GM12878 (cell line): ENCODE data around the gene CTSA. TPM values are rescaled to one million over a fixed set of nuclear protein-coding genes. Genes with fewer than 3 reads are reported as not detected.

Experiments
- ATAC-seq: fragments of 200-7000 bp; cut with Tn5 transposase; 3 replicates; pipeline ENCODE4 v1.9.1; 2020; ENCODE audit warnings: mild to moderate bottlenecking, moderate library complexity
- BruUV-seq: library from RNA; stranded (reverse); fragments of 400-500 nt; replicated peaks from 2 replicates; lab custom pipeline; 2021; lab: Mats Ljungman, UMichigan
- CTCF ChIA-PET: fragments of 300-600 bp; sonication (Branson Sonifier 250); formaldehyde crosslinking; extraction: SDS; loops from one replicate; lab custom pipeline; 2021; ENCODE audit warnings: inconsistent platforms; lab: Yijun Ruan, JAX
- POLR2A ChIA-PET: fragments of 350-600 bp; formaldehyde crosslinking; extraction: SDS; loops from one replicate; lab custom pipeline; 2021; ENCODE audit warnings: inconsistent platforms; lab: Charles Lee
- RAD21 ChIA-PET: fragments of 300-600 bp; sonication (Branson Sonifier 250); formaldehyde crosslinking; loops from one replicate; lab custom pipeline; 2023; ENCODE audit warnings: antibody characterized with exemption; ENCODE audit not compliant: unreplicated experiment; lab: Charles Lee
- SMC1A ChIA-PET: fragments of 300-600 bp; sonication (Branson Sonifier 250); formaldehyde crosslinking; loops from one replicate; lab custom pipeline; 2023; ENCODE audit not compliant: unreplicated experiment, uncharacterized antibody; lab: Charles Lee
- DNase-seq: peaks from one replicate; pipeline ENCODE4 v3.0.0-alpha.2; 2011; ENCODE audit warnings: low read depth, low spot score
- FAIRE-seq: peaks from 3 replicates; lab custom pipeline; 2011; peaks lifted over from hg19 to GRCh38; lab: Jason Lieb, UNC
- H2AFZ ChIP-seq: 2 replicates; pipeline ENCODE4 v1.6.0; 2011; ENCODE audit warnings: low read depth, low read length, control low read depth; ENCODE audit not compliant: control insufficient read depth
- H3K27ac ChIP-seq: 2 replicates; pipeline ENCODE4 v1.5.1; 2011; ENCODE audit warnings: control low read depth; ENCODE audit not compliant: control insufficient read depth, insufficient read depth
- H3K27me3 ChIP-seq, 2 experiments: replicated peaks in 1 of 2; 2 replicates each; pipeline versions ENCODE4 v1.6.0 to v1.6.1; 2011; ENCODE audit warnings: low read length in 1 of 2; ENCODE audit not compliant: control insufficient read depth in 2 of 2, insufficient read depth in 2 of 2
- H3K36me3 ChIP-seq, 2 experiments: 2 replicates each; pipeline ENCODE4 v1.5.1; 2011; ENCODE audit warnings: low read length in 1 of 2; ENCODE audit not compliant: control insufficient read depth in 2 of 2, insufficient read depth in 2 of 2
- H3K4me1 ChIP-seq: 2 replicates; pipeline ENCODE4 v1.6.1; 2011; ENCODE audit warnings: mild to moderate bottlenecking, low read length, moderate library complexity, mixed read lengths; ENCODE audit not compliant: control insufficient read depth, insufficient read depth
- H3K4me2 ChIP-seq: 2 replicates; pipeline ENCODE4 v1.6.0; 2011; ENCODE audit warnings: control low read depth; ENCODE audit not compliant: control insufficient read depth, insufficient read depth
- H3K4me3 ChIP-seq: fragments of 200-600 bp; sonication (generic); 2 replicates; pipeline ENCODE4 v1.5.1; 2016
- H3K79me2 ChIP-seq: 2 replicates; pipeline ENCODE4 v1.6.0; 2011; ENCODE audit warnings: low read length; ENCODE audit not compliant: control insufficient read depth, insufficient read depth
- H3K9ac ChIP-seq: 2 replicates; pipeline ENCODE4 v1.8.0; 2011; ENCODE audit warnings: low read length, control low read depth, mixed read lengths; ENCODE audit not compliant: control insufficient read depth, insufficient read depth
- H3K9me3 ChIP-seq: replicated peaks from 3 replicates; pipeline ENCODE4 v1.5.1; 2011; ENCODE audit warnings: mild to moderate bottlenecking, low read length; ENCODE audit not compliant: control insufficient read depth, insufficient read depth
- H4K20me1 ChIP-seq: 2 replicates; pipeline ENCODE4 v1.6.0; 2011; ENCODE audit not compliant: control insufficient read depth, insufficient read depth
- ATF3 ChIP-seq: IDR thresholded peaks from 2 replicates; pipeline ENCODE4 v1.6.1; 2011; ENCODE audit warnings: low read depth, mild to moderate bottlenecking, low read length, moderate library complexity, borderline replicate concordance; ENCODE audit errors: extremely low read depth
- BCL11A ChIP-seq: IDR thresholded peaks from 2 replicates; pipeline ENCODE4 v1.6.1; 2011; ENCODE audit warnings: low read depth, low read length
- CBFB ChIP-seq: IDR thresholded peaks from 2 replicates; pipeline ENCODE4 v1.6.1; 2016; ENCODE audit warnings: antibody characterized with exemption, low read depth
- E4F1 ChIP-seq: fragments of 450-650 bp; IDR thresholded peaks from 2 replicates; pipeline ENCODE4 v1.6.1; 2018; ENCODE audit warnings: borderline replicate concordance, mild to moderate bottlenecking; ENCODE audit not compliant: partially characterized antibody
- IRF4 ChIP-seq: IDR thresholded peaks from 2 replicates; pipeline ENCODE4 v1.6.1; 2011; ENCODE audit warnings: low read depth, low read length
- KAT2A ChIP-seq: conservative IDR thresholded peaks from 2 replicates; pipeline ENCODE4 v1.6.1; 2011; ENCODE audit warnings: low read depth, low read length; ENCODE audit not compliant: control insufficient read depth
- MEF2A ChIP-seq: IDR thresholded peaks from 2 replicates; pipeline ENCODE4 v1.6.1; 2011; ENCODE audit warnings: low read depth, mild to moderate bottlenecking, low read length, moderate library complexity; ENCODE audit not compliant: insufficient read depth
- NFYB ChIP-seq: IDR thresholded peaks from 2 replicates; pipeline ENCODE4 v1.6.1; 2011; ENCODE audit warnings: low read depth, mild to moderate bottlenecking, low read length, improper control_type of control experiment, moderate library complexity; ENCODE audit not compliant: insufficient read depth
- POLR2A ChIP-seq: IDR thresholded peaks from 2 replicates; pipeline ENCODE4 v1.6.1; 2011; ENCODE audit warnings: low read depth, mild to moderate bottlenecking, low read length
- RAD51 ChIP-seq: fragments of 450-650 bp; IDR thresholded peaks from 2 replicates; pipeline ENCODE4 v1.6.1; 2016; ENCODE audit warnings: moderate library complexity, mild to moderate bottlenecking, inconsistent platforms
- USF1 ChIP-seq: IDR thresholded peaks from 2 replicates; pipeline ENCODE4 v1.6.1; 2011; ENCODE audit warnings: borderline replicate concordance, low read depth, mild to moderate bottlenecking, moderate library complexity, mixed read lengths, low read length; ENCODE audit not compliant: insufficient read depth; ENCODE audit errors: extremely low read length
- ZBED1 ChIP-seq: IDR thresholded peaks from 2 replicates; pipeline ENCODE4 v1.6.1; 2016; ENCODE audit warnings: borderline replicate concordance
- ZSCAN29 ChIP-seq: fragments of 450-650 bp; IDR thresholded peaks from 2 replicates; pipeline ENCODE4 v1.6.1; 2017; ENCODE audit warnings: mild to moderate bottlenecking, moderate library complexity
- WGBS: methylation state at CpG from one replicate; pipeline ENCODE4 v1.1.6; 2016; ENCODE audit warnings: low lambda C conversion rate; ENCODE audit not compliant: insufficient replicate concordance, insufficient coverage; ENCODE audit errors: missing lambda C conversion rate; 5-methylcytosine and 5-hydroxymethylcytosine counted together
- in situ Hi-C: fragments of 300-500 bp; cut with MboI; formaldehyde crosslinking; loops from 9 replicates; pipeline ENCODE4 v1.14.3; 2018; ENCODE audit warnings: mixed read lengths
- intact Hi-C: fragments of 100-400 bp; cut with micrococcal nuclease; formaldehyde crosslinking; loops from one replicate; pipeline ENCODE4 v1.14.2; 2022; ENCODE audit not compliant: unreplicated experiment
- polyA plus RNA-seq, 11 experiments: library from polyadenylated mRNA; depleted of rRNA in 4 of 11; unstranded in 6 of 11; stranded (reverse) in 5 of 11; fragments of >200 nt; fragmentation: Nextera tagmentation in 4 of 11; fragmentation: Illumina TruSeq in 1 of 11; extraction: Ambion mirVana in 4 of 11; extraction: Trizol in 1 of 11; gene quantifications; 1 replicate in 1 of 11; 2 replicates in 10 of 11; pipeline versions ENCODE4 v1.2.1 to v1.2.3, GENCODE V29; 2011 to 2016; ENCODE audit warnings: inconsistent platforms in 2 of 11, missing spikeins in 2 of 11, low read depth in 1 of 11
- total RNA-seq, 4 experiments: library from RNA; depleted of rRNA in 3 of 4; stranded (reverse); fragments of >200 nt in 3 of 4; fragmentation: Illumina TruSeq in 1 of 4; extraction: Trizol in 1 of 4; gene quantifications; 2 replicates each; pipeline versions ENCODE4 v1.2.1 to v1.2.3, GENCODE V29; 2013 to 2021

Gene CTSA
- total and polyA plus RNA-seq, 10 of the 15 experiments (the other 5 are each of a cell fraction or from before 2014, with no cell fraction given) = 7.1 to 67.0 (median 36.2) TPM

- no peaks in the 10 kb centered on the region for H3K27me3 ChIP-seq
These were observed 47.7 kb downstream of the CTSA start for GRCh38 chr20:45938727-45939438.

GRCh38 chr20:45940053-45940452 is 48.9 kb downstream of the CTSA start:
- Histone ChIP-seq H4K20me1 (no peaks in the 10 kb centered on the region), H3K27ac (no peak overlapping the region), H3K4me1 (no peaks in the 10 kb centered on the region), H2AFZ (no peak overlapping the region), H3K4me2 (no peak overlapping the region), H3K27me3 (no peaks in the 10 kb centered on the region), H3K9ac (no peak overlapping the region), H3K36me3 (peaks cover 26 to 29% of the 10 kb centered on the region in 2 experiments), H3K79me2 (peaks cover 11% of the 10 kb centered on the region), H3K4me3 (no peak overlapping the region), H3K9me3 (no peaks in the 10 kb centered on the region)
- 97% methylated on average over 3 of the region's 3 CpGs for WGBS
- ChIA-PET SMC1A (no interaction called here), CTCF (interaction anchor here (1.0 kb wide), 1 partner anchor 22 kb away, joined by 3 read pairs; no protein-coding TSS in a partner anchor), RAD21 (no interaction called here), POLR2A (interaction anchor here (0.5 to 1.0 kb wide), 3 partner anchors 9 to 39 kb away, joined by 3 to 4 read pairs (median 3); no protein-coding TSS in a partner anchor)
- BruUV-seq = no TSS peak
- in situ Hi-C loops = no loop called here
- intact Hi-C loops = no loop called here
- ATAC-seq (no peak), DNase-seq (no peak), FAIRE-seq (no peak)
- TF ChIP-seq IRF4 (no peak), E4F1 (no peak), ZBED1 (no peak), USF1 (no peak), RAD51 (no peak), ZSCAN29 (no peak), NFYB (no peak), KAT2A (no peak), ATF3 (no peak), BCL11A (no peak), MEF2A (no peak), CBFB (no peak)

More at GRCh38 chr20:45938727-45939438, 47.7 kb downstream of the CTSA start:
- 94% methylated on average over 10 of the region's 13 CpGs for WGBS
- Histone ChIP-seq H4K20me1 (no peaks in the 10 kb centered on the region), H3K4me3 (no peak overlapping the region), H3K4me1 (no peaks in the 10 kb centered on the region), H3K9ac (no peak overlapping the region), H3K36me3 (peaks cover 22 to 26% of the 10 kb centered on the region in 2 experiments), H3K4me2 (no peak overlapping the region), H3K79me2 (peaks cover 18% of the 10 kb centered on the region), H2AFZ (no peak overlapping the region), H3K27ac (no peak overlapping the region), H3K9me3 (no peaks in the 10 kb centered on the region)
- ChIA-PET SMC1A (no interaction called here), CTCF (interaction anchor here (1.7 to 6.5 kb wide), 2 partner anchors 24 to 31 kb away, joined by 6 to 79 read pairs; no protein-coding TSS in a partner anchor), POLR2A (interaction anchor here (1.0 kb wide), 1 partner anchor 20 kb away, joined by 3 read pairs; no protein-coding TSS in a partner anchor), RAD21 (no interaction called here)
- BruUV-seq = no TSS peak
- FAIRE-seq (no peak), DNase-seq (no peak), ATAC-seq (no peak)
- intact Hi-C loops = no loop called here
- TF ChIP-seq POLR2A = 0 out of 2 replicates have a peak, but pooled peaks have one; percentile 12
- TF ChIP-seq RAD51 = no peak
- in situ Hi-C loops = no loop called here
